Psoas muscle (tissue), 8 donors: ENCODE measurements around the gene SRM. TPM values are rescaled to one million over a fixed set of nuclear protein-coding genes. Genes with fewer than 3 reads are reported as not detected.
"Not testable (repeated sequence)": the region's sequence is repeated elsewhere in the genome, so short reads cannot be mapped to it uniquely, and the experiment has no call there.

ENCODE experiments used
- ATAC-seq, 4 donors: fragments of 200-7000 bp; cut with Tn5 transposase; one replicate each; pipeline ENCODE4 v1.9.1; 2020; ENCODE audit warnings: moderate library complexity in 3 of 4, mild to moderate bottlenecking in 2 of 4
- DNase-seq, 2 donors: peaks; one replicate each; pipeline ENCODE4 v3.0.0-alpha.2; 2020
- H3K27ac ChIP-seq: fragments of 200-600 bp; one replicate; pipeline ENCODE4 v1.8.0; 2022
- H3K27me3 ChIP-seq, 3 donors: fragments of 200-600 bp in 1 of 3; one replicate each; pipeline versions ENCODE4 v1.6.1 to v1.8.0; 2013 to 2022; ENCODE audit warnings: low read length in 2 of 3, mild to moderate bottlenecking in 2 of 3, moderate library complexity in 1 of 3; ENCODE audit not compliant: insufficient read depth in 3 of 3
- H3K36me3 ChIP-seq, 2 donors: fragments of 200-600 bp in 1 of 2; one replicate each; pipeline versions ENCODE4 v1.6.1 to v1.8.0; 2013 to 2022; ENCODE audit warnings: low read depth in 1 of 2, mild to moderate bottlenecking in 1 of 2, moderate library complexity in 1 of 2; ENCODE audit not compliant: insufficient read depth in 1 of 2
- H3K4me1 ChIP-seq: fragments of 200-600 bp; one replicate; pipeline ENCODE4 v1.8.0; 2022
- H3K4me3 ChIP-seq: fragments of 200-600 bp; one replicate; pipeline ENCODE4 v1.8.0; 2022; ENCODE audit warnings: mild to moderate bottlenecking
- H3K9me3 ChIP-seq: fragments of 200-600 bp; one replicate; pipeline ENCODE4 v1.8.0; 2022
- WGBS, 3 donors: extraction: QIAGEN DNeasy Blood & Tissue Kit; methylation state at CpG; one replicate each; pipeline versions ENCODE4 v1.1.6 to v1.1.7; 2013; 5-methylcytosine and 5-hydroxymethylcytosine counted together
- intact Hi-C, 2 donors: fragments of 100-400 bp; cut with DNase I; formaldehyde crosslinking; loops; one replicate each; pipeline versions ENCODE4 v1.11.0 to v1.14.2; 2022
- polyA plus RNA-seq, 3 donors: library from polyadenylated mRNA; stranded (reverse); fragments of 200-250 nt; gene quantifications; one replicate each; pipeline ENCODE4 v1.2.3, GENCODE V29; 2013
- total RNA-seq, 4 donors: library from RNA; stranded (reverse); fragmentation: NEBNext Ultra II Directional in 2 of 4; extraction: Animal tissue kit (Norgen Biotek cat#: 25700) in 2 of 4; gene quantifications; one replicate each; pipeline versions ENCODE4 v1.2.1 to v1.2.4, GENCODE V29; 2021 to 2023
- TF ChIP-seq, protein P1 (sequence below): fragments of 200-600 bp; IDR thresholded peaks from one replicate; pipeline ENCODE4 v1.8.0; 2022; ENCODE audit warnings: antibody characterized with exemption
- donor health status: healthy with polysubstance abuse.
- donor health status: DM: no; HTN: no; CAD: no; lungs with moderate emphysema.
- donor health status: Bipolar disorder and iron deficiency.
- donor health status: healthy.
- donor health status: DM: yes; HTN: yes; CAD: no.
- donor health status: DM: no; HTN: no; CAD: no.
- donor health status: DM: no; HTN: no; CAD: no.
- donor health status: DM: yes; HTN: yes; CAD: no.

Gene SRM
- total and polyA plus RNA-seq, 7 donors = 60.4 to 163 (median 79.3) TPM

- peaks cover 18 to 62% of the 10 kb centered on the region in 2 donors for H3K36me3 ChIP-seq
- intact Hi-C loops = no loop called here
- no peak for ATAC-seq
- no peak for DNase-seq
- no peak overlapping the region for H3K27ac ChIP-seq
- TF ChIP-seq, protein P1, sequence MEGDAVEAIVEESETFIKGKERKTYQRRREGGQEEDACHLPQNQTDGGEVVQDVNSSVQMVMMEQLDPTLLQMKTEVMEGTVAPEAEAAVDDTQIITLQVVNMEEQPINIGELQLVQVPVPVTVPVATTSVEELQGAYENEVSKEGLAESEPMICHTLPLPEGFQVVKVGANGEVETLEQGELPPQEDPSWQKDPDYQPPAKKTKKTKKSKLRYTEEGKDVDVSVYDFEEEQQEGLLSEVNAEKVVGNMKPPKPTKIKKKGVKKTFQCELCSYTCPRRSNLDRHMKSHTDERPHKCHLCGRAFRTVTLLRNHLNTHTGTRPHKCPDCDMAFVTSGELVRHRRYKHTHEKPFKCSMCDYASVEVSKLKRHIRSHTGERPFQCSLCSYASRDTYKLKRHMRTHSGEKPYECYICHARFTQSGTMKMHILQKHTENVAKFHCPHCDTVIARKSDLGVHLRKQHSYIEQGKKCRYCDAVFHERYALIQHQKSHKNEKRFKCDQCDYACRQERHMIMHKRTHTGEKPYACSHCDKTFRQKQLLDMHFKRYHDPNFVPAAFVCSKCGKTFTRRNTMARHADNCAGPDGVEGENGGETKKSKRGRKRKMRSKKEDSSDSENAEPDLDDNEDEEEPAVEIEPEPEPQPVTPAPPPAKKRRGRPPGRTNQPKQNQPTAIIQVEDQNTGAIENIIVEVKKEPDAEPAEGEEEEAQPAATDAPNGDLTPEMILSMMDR = no peak
- H3K4me3 ChIP-seq = no peak overlapping the region
- H3K27me3 ChIP-seq = no peaks in the 10 kb centered on the region
- 95 to 99% (median 97%) methylated on average over 3 of the region's 3 CpGs for WGBS, 3 donors
- no peaks in the 10 kb centered on the region for H3K9me3 ChIP-seq
- H3K4me1 ChIP-seq = peaks cover 10% of the 10 kb centered on the region
These were observed 5.1 kb upstream of the SRM start for GRCh38 chr1:11064942-11065341.

DNA sequence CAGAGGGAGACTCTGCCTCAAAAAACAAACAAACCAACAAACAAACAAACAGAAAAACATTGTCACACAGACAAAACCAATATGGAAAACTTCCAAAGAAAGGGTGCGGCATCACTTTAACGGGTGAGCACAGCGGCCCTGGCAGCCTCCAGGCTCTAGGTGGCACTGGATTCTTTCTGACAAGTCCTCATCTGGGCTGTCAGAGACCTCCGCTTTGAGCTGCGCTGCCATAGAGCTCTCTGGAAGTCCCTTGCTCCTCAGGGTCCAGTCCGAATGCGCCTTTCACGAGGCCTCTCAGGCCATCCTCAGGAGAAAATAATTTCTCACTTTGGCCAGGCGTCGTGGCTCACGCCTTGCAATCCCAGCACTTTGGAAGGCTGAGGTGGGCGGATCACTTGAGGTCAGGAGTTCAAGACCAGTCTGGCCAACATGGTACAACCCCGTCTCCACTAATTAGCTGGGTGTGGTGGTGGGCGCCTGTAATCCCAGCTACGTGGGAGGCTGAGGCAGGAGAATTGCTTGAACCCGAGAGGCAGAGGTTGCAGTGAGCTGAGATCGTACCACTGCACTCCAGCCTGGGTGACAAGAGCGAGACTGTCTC is 4.2 kb upstream of the SRM start:
- H3K27me3 ChIP-seq, H3K9me3 ChIP-seq, intact Hi-C loops, H3K27ac ChIP-seq, H3K4me3 ChIP-seq, DNase-seq, ATAC-seq: not testable (repeated sequence)
- WGBS, 3 donors = 84 to 89% (median 88%) methylated on average over 17 to 18 of the region's 18 CpGs
- Histone ChIP-seq H3K4me1 (peaks cover 10% of the 10 kb centered on the region), H3K36me3 (peaks cover 11 to 53% of the 10 kb centered on the region in 2 donors)

DNA sequence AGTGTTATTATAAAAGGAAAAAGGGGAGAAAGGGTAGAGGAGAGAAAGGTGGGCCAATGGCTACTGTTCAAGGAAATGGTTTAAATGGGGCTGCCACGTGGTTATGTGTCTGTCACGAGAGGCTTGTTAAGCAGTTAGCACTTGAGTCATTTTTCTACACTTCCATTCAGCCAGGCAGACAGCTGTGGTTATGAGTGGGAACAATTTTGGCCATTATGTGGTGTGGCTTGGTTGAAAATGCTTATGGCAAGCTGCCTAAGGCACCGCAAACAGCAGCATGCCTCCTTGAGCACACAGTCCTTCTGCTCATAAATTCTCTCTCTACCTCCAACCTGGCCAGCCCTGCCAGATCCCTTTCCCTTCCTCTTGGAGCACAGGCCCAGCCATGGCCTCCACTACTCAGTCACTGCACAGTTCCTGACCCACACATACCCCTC is 3.2 kb upstream of the SRM start:
- no peak overlapping the region for H3K4me3 ChIP-seq
- intact Hi-C loops = no loop called here
- TF ChIP-seq, protein P1 = no peak
- peaks cover 11 to 52% of the 10 kb centered on the region in 2 donors for H3K36me3 ChIP-seq
- peaks cover 17% of the 10 kb centered on the region for H3K4me1 ChIP-seq
- ATAC-seq (no peak), DNase-seq (peak in 1 of 2 donors; percentile 14)
- no peak overlapping the region for H3K27ac ChIP-seq
- no peaks in the 10 kb centered on the region for H3K9me3 ChIP-seq
- no peaks in the 10 kb centered on the region for H3K27me3 ChIP-seq
- WGBS, 3 donors = 45 to 56% (median 54%) methylated on average over 3 of the region's 3 CpGs

GRCh38 chr1:11061652-11062365 is 2.0 kb upstream of the SRM start:
- Histone ChIP-seq H3K4me3 (no peak overlapping the region), H3K27ac (no peak overlapping the region), H3K4me1 (peaks cover 17% of the 10 kb centered on the region), H3K36me3 (peaks cover 11 to 49% of the 10 kb centered on the region in 2 donors), H3K27me3 (no peaks in the 10 kb centered on the region), H3K9me3 (no peaks in the 10 kb centered on the region)
- ATAC-seq = no peak
- TF ChIP-seq, protein P1 = no peak
- intact Hi-C loops = no loop called here
- WGBS, 3 donors = 66 to 78% (median 67%) methylated on average over 5 of the region's 5 CpGs
- DNase-seq = peak in 1 of 2 donors; percentile 6
